Motor neuron (in vitro differentiated cells): ENCODE results near the gene EPB41L2. TPM values are rescaled to one million over a fixed set of nuclear protein-coding genes. Genes with fewer than 3 reads are reported as not detected.

Experiments used
- ATAC-seq, 8 experiments: fragments of 200-7000 bp; cut with Tn5 transposase; replicated peaks in 6 of 8; 2 replicates each; pipeline ENCODE4 v1.8.0; 2021; ENCODE audit warnings: mild to moderate bottlenecking in 8 of 8, moderate library complexity in 8 of 8
- H3K27ac ChIP-seq, 2 donors: fragments of 250-450 bp; sonication (Bioruptor Pico); 2 replicates each; pipeline ENCODE4 v1.9.0; 2021; ENCODE audit warnings: antibody characterized with exemption in 2 of 2, mild to moderate bottlenecking in 2 of 2, moderate library complexity in 1 of 2
- H3K4me1 ChIP-seq, 2 donors: fragments of 250-450 bp; sonication (Bioruptor Pico); replicated peaks in 1 of 2; 2 replicates each; pipeline ENCODE4 v1.6.1; 2021; ENCODE audit warnings: antibody characterized with exemption in 2 of 2, mild to moderate bottlenecking in 2 of 2, moderate library complexity in 1 of 2
- H3K4me3 ChIP-seq, 5 donors: fragments of 250-450 bp; sonication (Bioruptor Pico); 2 replicates each; pipeline ENCODE4 v1.9.0; 2021; ENCODE audit warnings: antibody characterized with exemption in 5 of 5, mild to moderate bottlenecking in 5 of 5, moderate library complexity in 4 of 5
- WGBS, 10 experiments: fragments of 450-650 bp; shearing (Covaris generic); methylation state at CpG; one replicate each; pipeline ENCODE4 v1.0.0; 2022; 5-methylcytosine and 5-hydroxymethylcytosine counted together
- in situ Hi-C, 9 experiments: fragments of 400-800 bp; cut with MboI; loops; one replicate each; pipeline ENCODE4 v1.15.0; 2021; ENCODE audit warnings: low sequenced_read_pairs in 9 of 9, low pct_unique_long_range_greater_than_20kb in 2 of 9; ENCODE audit not compliant: unreplicated experiment in 9 of 9
- total RNA-seq, 8 experiments: library from RNA; unstranded; fragments of 300-600 nt; gene quantifications; 2 replicates each; pipeline versions ENCODE4 v1.2.3 to v1.2.4, GENCODE V29; 2022

Gene EPB41L2
- total RNA-seq, 8 experiments from 2014 or later = 17.0 to 135 (median 34.5) TPM

GRCh38 chr6:131080084-131080483, 17.0 kb upstream of the EPB41L2 start:
- 76 to 100% (median 92%) methylated on average over 1 to 6 of the region's 6 CpGs for WGBS, 10 experiments
- Histone ChIP-seq H3K4me3 (no peak overlapping the region), H3K27ac (no peak overlapping the region), H3K4me1 (no peaks in the 10 kb centered on the region)
- ATAC-seq = no peak
- in situ Hi-C loops = no loop called here

DNA sequence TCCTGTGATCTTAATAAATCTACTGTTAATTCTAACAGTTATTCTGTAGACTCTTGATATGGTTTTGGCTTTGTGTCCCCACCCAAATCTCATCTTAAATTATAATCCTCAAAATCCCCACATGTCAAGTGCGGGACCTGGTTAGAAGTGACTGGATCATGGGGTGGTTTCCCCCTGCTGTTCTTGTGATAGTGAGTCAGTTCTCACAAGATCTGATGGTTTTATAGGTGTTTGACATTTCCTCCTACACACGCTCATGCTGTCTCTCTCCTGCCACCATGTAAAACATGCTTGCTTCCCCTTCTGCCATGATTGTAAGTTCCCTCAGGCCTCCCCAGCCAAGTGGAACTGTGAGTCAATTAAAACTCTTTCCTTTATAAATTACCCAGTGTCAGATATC, 10.5 kb upstream of the EPB41L2 start:
- in situ Hi-C loops = no loop called here
- ATAC-seq = no peak
- Histone ChIP-seq H3K27ac (no peak overlapping the region), H3K4me1 (no peaks in the 10 kb centered on the region), H3K4me3 (no peak overlapping the region)
- WGBS, 10 experiments = 91 to 100% (median 98%) methylated on average over 1 to 2 of the region's 2 CpGs; no CpG with 5 or more reads in 4 of the 10 experiments

DNA sequence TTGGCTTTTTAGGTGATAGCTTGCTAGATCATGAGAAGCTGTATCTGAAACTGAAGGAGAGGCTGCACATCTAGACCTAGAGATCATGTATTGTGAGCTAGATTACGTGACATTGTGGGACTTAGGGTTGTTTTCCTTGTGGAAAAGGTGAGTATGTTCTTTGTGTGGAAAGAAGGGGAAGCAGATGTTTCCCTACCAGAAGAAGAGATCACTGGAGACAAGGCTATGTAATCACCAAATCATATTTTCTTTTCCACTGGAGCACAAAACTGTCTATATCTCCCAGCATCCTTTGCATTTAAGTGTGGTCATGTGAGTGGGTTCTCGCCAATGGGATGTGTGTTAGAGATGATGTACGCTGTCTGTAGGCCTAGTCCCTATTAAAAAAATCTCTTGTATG, 7.0 kb upstream of the EPB41L2 start:
- H3K27ac ChIP-seq = no peak overlapping the region
- ATAC-seq = no peak
- H3K4me1 ChIP-seq = no peaks in the 10 kb centered on the region
- WGBS, 10 experiments = 80 to 100% (median 87%) methylated on average over 1 to 3 of the region's 3 CpGs; no CpG with 5 or more reads in 4 of the 10 experiments
- no peak overlapping the region for H3K4me3 ChIP-seq
- in situ Hi-C loops = no loop called here

DNA sequence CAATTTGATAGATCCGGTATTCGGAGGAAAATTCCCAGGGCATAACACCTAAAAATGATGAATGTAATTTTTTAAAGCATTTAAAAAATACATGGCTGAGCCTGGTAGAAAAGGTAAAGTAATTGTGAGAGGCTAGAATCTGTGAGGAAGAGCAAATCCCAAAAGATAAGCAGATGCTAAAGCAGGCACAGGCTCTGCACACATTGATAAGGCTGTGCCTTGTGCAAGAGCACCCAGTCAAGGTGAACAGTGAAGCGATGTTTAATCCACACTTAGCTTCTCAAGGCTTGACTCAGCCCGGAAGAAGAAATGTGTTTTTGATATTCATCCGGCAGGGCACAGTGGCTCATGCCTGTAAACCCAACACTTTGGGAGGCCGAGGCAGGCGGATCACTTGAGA, 5.1 kb upstream of the EPB41L2 start:
- in situ Hi-C loops = no loop called here
- H3K4me3 ChIP-seq = no peak overlapping the region
- H3K27ac ChIP-seq = no peak overlapping the region
- H3K4me1 ChIP-seq = peaks cover 0 to 5% of the 10 kb centered on the region in 2 donors
- ATAC-seq = no peak
- 84 to 100% (median 93%) methylated on average over 1 to 7 of the region's 7 CpGs for WGBS, 10 experiments

- no peak overlapping the region for H3K27ac ChIP-seq
- in situ Hi-C loops = no loop called here
- no peak overlapping the region for H3K4me3 ChIP-seq
- H3K4me1 ChIP-seq = peaks cover 0 to 5% of the 10 kb centered on the region in 2 donors
- ATAC-seq = no peak
- 60 to 96% (median 94%) methylated on average over 2 to 6 of the region's 6 CpGs; no CpG with 5 or more reads in 3 of the 10 experiments for WGBS, 10 experiments
Measured at GRCh38 chr6:131067521-131067920, 4.5 kb upstream of the EPB41L2 start.

DNA sequence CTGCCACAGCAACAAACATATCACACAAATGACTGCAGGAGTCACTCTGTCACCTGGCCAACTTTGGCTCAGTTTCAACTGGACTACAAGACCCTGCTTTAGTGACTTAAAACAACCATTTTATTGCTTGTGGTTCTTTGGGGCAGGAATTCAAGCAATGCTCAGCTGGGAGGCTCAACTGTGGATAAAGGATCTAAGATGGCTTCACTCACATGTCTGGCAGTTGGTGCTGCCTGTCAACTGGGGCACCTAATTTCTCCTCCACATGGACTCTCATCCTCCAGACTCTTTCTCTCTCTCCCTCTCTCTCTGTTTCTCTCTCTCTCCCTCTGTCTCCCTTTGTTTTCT, 2.8 kb upstream of the EPB41L2 start:
- no peak for ATAC-seq
- H3K27ac ChIP-seq = no peak overlapping the region
- H3K4me3 ChIP-seq = no peak overlapping the region
- H3K4me1 ChIP-seq = peaks cover 0 to 12% of the 10 kb centered on the region in 2 donors
- in situ Hi-C loops = no loop called here

DNA sequence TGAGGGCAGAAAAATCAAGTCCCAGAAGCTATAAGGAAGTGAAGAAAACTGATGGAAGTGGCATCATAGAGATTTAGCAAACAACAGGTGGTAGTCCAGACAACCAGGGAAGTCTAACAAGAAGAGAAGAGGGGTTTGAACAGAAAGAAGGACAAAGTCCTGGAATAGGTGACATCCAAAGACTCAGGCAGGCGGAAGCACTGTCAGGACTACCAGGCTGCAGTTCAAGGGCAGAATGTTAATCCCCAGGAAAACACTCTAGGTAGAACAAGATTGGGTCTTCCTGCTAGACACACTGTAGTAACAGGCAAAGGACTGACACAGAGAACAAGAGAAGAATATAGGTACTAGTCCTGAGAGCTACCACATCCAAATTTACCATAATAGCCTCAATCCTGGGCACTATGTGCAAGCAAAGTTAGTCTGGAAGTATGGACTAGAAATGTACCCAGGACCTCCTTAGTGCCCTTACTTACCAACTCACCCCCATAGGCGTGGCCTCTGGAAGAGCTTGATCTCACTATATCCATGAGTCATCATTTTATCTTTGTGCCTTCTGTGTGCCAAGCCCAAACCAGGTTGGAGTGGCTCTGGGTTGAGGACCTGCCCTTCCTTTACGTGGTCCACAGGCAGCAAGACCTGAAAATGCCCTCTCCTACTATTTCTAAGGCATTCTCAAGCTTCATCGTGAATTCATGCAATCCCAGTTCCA, 2.2 kb upstream of the EPB41L2 start:
- Histone ChIP-seq H3K4me1 (peaks cover 0 to 12% of the 10 kb centered on the region in 2 donors), H3K27ac (no peak overlapping the region), H3K4me3 (no peak overlapping the region)
- 80 to 100% (median 93%) methylated on average over 1 to 4 of the region's 4 CpGs; no CpG with 5 or more reads in 3 of the 10 experiments for WGBS, 10 experiments
- in situ Hi-C loops = no loop called here
- no peak for ATAC-seq

DNA sequence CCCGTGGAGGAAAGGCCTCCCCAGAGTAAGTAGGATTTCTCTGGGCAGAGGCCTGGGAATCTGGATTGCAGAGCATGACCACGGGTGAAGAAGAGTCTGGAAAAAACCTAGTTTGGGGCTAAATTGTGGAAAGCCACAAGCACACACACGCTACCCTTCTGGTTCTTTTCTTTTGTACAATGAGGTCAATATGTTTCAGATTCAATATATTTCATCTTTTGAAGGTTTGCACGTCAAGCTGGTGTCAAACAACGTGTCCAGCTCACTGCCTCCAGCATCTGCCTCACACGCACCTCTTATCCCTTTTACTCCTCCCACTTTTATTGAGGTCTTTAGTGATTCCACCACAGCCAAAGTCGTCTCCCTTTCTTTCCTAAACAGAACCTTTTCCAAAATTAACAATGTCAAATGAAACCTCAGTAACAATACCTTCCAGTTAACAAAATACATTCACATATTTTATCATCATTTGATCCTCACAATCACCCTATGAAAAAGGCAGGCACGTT, 773 bp upstream of the EPB41L2 start:
- in situ Hi-C loops = no loop called here
- WGBS, 10 experiments = 13 to 71% (median 36%) methylated on average over 2 to 6 of the region's 8 CpGs; no CpG with 5 or more reads in 1 of the 10 experiments
- H3K4me3 ChIP-seq = peak overlapping the region; percentile 72 to 90 (median 75)
- peaks cover 0 to 12% of the 10 kb centered on the region in 2 donors for H3K4me1 ChIP-seq
- H3K27ac ChIP-seq = peak overlapping the region; percentile 19 to 61
- no peak for ATAC-seq

DNA sequence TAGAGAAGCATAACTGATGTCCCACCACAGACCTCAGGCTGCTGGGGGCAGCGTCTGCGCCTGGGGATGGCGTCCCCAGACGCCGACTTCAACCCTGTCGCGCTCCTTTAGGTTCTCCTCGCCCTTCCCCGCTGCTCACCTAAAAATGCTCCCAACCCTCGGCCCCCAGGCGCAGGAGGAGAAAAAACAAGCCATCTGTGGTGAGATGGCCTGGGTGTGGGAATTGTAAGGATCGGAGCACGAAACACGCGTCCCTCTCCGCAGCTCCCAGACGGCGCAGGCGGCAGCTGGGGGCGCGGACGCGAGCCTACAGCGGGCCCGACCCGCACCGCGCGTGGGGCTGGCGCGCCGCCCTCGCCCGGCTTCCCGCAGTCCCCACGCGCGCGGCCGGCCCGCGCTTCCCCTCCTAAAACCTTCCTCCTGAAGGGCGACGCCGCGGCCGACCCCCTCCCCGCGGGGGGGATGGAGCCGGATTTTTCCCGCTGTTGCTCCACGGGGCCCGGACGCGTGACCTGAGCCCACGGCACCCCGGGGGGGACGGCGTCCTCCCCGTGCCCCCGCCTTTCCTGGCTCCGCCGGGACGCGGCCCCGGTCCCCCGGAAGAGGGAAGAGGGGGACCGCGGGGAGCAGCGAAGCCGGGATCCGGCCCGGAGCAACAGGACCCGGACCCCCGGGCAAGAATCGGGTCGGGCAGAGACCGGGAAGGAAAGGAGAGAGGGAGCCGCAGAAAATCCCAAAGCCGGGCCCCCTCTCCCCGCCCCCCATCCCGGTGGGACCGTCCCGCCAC, 611 bp downstream of the EPB41L2 start:
- peak; percentile 5 to 43 (median 38) for ATAC-seq
- 0% methylated on average over 1 to 13 of the region's 84 CpGs; no CpG with 5 or more reads in 6 of the 10 experiments for WGBS, 10 experiments
- in situ Hi-C loops = no loop called here
- H3K4me1 ChIP-seq = peaks cover 0 to 12% of the 10 kb centered on the region in 2 donors
- H3K27ac ChIP-seq = peak overlapping the region in 1 of 2 donors; percentile 69
- peak overlapping the region; percentile 72 to 90 (median 75) for H3K4me3 ChIP-seq

DNA sequence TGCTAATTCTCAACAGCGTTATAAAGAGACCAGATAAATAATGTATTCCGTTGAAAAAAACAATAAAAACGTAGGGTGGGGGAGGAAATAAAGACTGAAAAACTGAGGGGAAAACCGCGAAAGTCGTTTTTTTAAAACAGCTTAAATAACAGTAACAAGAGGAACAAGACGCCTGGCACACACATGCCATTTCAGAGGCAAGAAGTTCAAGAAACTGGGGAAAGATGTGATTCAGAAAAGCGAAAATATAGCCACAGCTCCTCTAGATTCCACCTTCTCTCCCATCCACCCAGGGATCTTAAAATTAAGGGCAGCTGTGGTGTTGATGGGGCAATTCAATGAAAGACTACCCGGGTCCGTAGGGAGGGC, 1.3 kb downstream of the EPB41L2 start:
- in situ Hi-C loops = no loop called here
- H3K27ac ChIP-seq = no peak overlapping the region
- H3K4me3 ChIP-seq = peak overlapping the region; percentile 72 to 90 (median 75)
- WGBS, 10 experiments = 0 to 6% (median 2%) methylated on average over 2 to 10 of the region's 10 CpGs
- ATAC-seq = no peak
- H3K4me1 ChIP-seq = peaks cover 0 to 12% of the 10 kb centered on the region in 2 donors

GRCh38 chr6:131061041-131061750, 1.8 kb downstream of the EPB41L2 start:
- ATAC-seq = no peak
- Histone ChIP-seq H3K27ac (no peak overlapping the region), H3K4me1 (peaks cover 0 to 12% of the 10 kb centered on the region in 2 donors), H3K4me3 (peak overlapping the region; percentile 72 to 90 (median 75))
- WGBS, 10 experiments = 1 to 55% (median 26%) methylated on average over 1 to 9 of the region's 9 CpGs
- in situ Hi-C loops = no loop called here

DNA sequence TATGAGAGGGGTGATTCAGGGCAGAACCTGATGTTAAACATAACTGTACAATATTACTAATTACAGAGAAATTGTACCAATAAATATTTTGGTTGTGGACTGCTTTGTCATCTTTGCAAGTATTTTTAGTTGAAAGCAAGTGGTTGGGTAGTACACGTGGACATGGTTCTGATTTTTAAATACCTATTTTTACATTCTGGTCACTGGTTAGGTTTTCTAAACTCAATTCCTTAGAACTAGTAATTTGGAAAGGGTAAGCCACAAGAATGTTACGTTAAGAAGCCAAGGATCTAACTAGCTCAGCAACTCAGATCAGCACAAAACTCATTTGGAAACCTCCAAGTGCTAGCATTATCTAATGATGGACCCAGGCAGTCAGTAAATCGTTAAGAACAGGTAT, 2.7 kb downstream of the EPB41L2 start:
- in situ Hi-C loops = no loop called here
- no peak for ATAC-seq
- Histone ChIP-seq H3K4me1 (peaks cover 0 to 12% of the 10 kb centered on the region in 2 donors), H3K4me3 (no peak overlapping the region), H3K27ac (no peak overlapping the region)
- 0 to 100% (median 60%) methylated on average over 1 to 3 of the region's 3 CpGs; no CpG with 5 or more reads in 1 of the 10 experiments for WGBS, 10 experiments

GRCh38 chr6:131059486-131059885, 3.6 kb downstream of the EPB41L2 start:
- H3K27ac ChIP-seq = no peak overlapping the region
- H3K4me3 ChIP-seq = no peak overlapping the region
- peaks cover 0 to 12% of the 10 kb centered on the region in 2 donors for H3K4me1 ChIP-seq
- ATAC-seq = no peak
- in situ Hi-C loops = no loop called here
- 25 to 100% (median 85%) methylated on average over 1 to 3 of the region's 4 CpGs for WGBS, 10 experiments
